Dendritic cell treated with granulocyte-macrophage colony-stimulating factor and Interleukin-4, amounts not matched to agents 40 ng/mL and 50 ng/mL, for 4 days (primary cell): ENCODE measurements around the gene GCSAM.
A peak's percentile ranks its signal among the peaks of the same experiment; 100 is the strongest.

Experiments
- H3K27ac Mint-ChIP-seq: one replicate; pipeline ENCODE4 v1.8.0; 2022; ENCODE audit warnings: mild to moderate bottlenecking, mixed read lengths
- H3K27me3 Mint-ChIP-seq: one replicate; pipeline ENCODE4 v1.8.0; 2022; ENCODE audit warnings: mild to moderate bottlenecking, mixed read lengths
- H3K36me3 Mint-ChIP-seq: one replicate; pipeline ENCODE4 v1.8.0; 2022; ENCODE audit warnings: low read depth, mixed read lengths
- H3K4me1 Mint-ChIP-seq: one replicate; pipeline ENCODE4 v1.8.0; 2022; ENCODE audit warnings: low read depth, mixed read lengths
- H3K4me3 Mint-ChIP-seq: one replicate; pipeline ENCODE4 v1.8.0; 2022; ENCODE audit warnings: mild to moderate bottlenecking, moderate library complexity, mixed read lengths
- H3K9me3 Mint-ChIP-seq: one replicate; pipeline ENCODE4 v1.8.0; 2022; ENCODE audit warnings: mixed read lengths
- intact Hi-C: fragments of 100-400 bp; cut with micrococcal nuclease; formaldehyde crosslinking; loops from one replicate; pipeline ENCODE4 v1.15.0; 2022

The GCSAM gene, protein sequence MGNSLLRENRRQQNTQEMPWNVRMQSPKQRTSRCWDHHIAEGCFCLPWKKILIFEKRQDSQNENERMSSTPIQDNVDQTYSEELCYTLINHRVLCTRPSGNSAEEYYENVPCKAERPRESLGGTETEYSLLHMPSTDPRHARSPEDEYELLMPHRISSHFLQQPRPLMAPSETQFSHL

DNA sequence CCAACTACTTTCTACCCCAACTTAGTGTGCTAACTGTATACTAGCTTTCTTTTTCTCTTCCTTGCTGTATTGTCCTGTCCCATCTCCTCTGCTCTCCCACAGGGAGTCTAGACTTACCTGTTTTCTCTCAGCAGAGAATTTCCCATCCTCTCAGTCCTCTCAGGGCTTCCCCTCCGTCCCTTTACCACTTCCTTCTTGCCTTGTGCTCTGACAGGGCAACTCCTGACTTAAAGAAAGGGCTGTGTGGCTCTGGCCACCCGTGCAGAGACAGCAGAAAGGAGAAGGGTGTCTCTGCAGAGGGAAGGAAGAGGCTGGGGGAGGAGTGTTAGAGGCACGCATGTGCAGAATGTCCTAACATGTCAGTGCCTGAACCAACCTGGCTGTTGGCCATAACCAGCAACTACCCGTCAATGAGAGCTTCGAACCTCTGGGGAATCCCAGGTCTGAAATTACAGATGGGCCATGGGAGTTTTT lies at the start of gene GCSAM:
TSS of gene GCSAM (minus strand) at position 274 of the 474 bp plus-strand sequence. CDS start at position 146, 128 bp downstream.
- H3K27me3 Mint-ChIP-seq: no peaks in the 10 kb centered on the region
- H3K36me3 Mint-ChIP-seq: no peaks in the 10 kb centered on the region
- H3K4me3 Mint-ChIP-seq: no peak within 1 kb of the TSS
- peaks cover 40% of the 10 kb centered on the region for H3K4me1 Mint-ChIP-seq
- H3K9me3 Mint-ChIP-seq: no peaks in the 10 kb centered on the region
- H3K27ac Mint-ChIP-seq: peak within 1 kb of the TSS; percentile 77
- intact Hi-C loops: no loop called here

DNA sequence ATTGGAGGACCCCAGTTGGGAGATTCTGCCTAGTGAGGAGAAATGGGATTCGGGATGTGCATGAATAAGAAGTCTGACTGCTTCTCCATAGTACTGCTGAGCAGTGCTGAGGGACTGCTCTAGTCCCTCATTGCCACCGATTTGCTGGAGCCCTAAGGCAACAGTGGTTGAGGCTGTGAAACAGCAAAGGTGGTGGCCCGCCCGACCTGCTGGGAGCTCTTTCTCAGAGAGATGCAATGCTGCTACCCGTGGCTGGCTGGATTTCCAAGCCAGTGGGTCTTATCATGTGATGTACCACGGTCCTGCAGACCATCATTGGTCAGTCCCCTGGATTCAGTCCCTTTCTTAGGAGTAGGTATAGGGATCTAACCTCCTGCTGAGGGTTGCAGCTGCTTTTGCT lies 42.6 kb upstream of the GCSAM start:
- no peaks in the 10 kb centered on the region for H3K36me3 Mint-ChIP-seq
- no peak overlapping the region for H3K4me3 Mint-ChIP-seq
- H3K27me3 Mint-ChIP-seq: no peaks in the 10 kb centered on the region
- H3K9me3 Mint-ChIP-seq: no peaks in the 10 kb centered on the region
- H3K27ac Mint-ChIP-seq: no peak overlapping the region
- no peaks in the 10 kb centered on the region for H3K4me1 Mint-ChIP-seq
- intact Hi-C loops: no loop called here

DNA sequence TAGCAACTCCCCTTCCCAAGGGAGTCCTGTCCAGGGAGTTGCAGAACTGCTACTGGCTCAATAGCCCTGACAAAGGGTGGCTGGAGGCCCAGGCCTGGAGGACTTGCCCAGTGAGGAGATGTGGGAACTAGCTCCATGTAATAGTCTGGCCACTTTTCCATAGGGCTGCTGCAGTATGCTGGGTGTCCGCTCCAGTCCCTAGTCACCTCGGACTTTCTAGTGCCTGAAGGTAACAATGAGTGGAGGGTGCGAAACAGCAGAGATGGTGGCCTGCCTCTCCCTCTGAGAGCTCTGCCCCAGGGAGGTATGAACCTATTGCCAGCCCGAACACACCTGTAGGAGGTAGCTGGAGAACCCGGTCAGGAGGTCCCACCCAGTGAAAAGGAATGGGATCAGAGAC lies 42.0 kb upstream of the GCSAM start:
- H3K27me3 Mint-ChIP-seq: no peaks in the 10 kb centered on the region
- no peak overlapping the region for H3K4me3 Mint-ChIP-seq
- H3K9me3 Mint-ChIP-seq: no peaks in the 10 kb centered on the region
- intact Hi-C loops: no loop called here
- no peaks in the 10 kb centered on the region for H3K4me1 Mint-ChIP-seq
- H3K27ac Mint-ChIP-seq: no peak overlapping the region
- H3K36me3 Mint-ChIP-seq: no peaks in the 10 kb centered on the region

DNA sequence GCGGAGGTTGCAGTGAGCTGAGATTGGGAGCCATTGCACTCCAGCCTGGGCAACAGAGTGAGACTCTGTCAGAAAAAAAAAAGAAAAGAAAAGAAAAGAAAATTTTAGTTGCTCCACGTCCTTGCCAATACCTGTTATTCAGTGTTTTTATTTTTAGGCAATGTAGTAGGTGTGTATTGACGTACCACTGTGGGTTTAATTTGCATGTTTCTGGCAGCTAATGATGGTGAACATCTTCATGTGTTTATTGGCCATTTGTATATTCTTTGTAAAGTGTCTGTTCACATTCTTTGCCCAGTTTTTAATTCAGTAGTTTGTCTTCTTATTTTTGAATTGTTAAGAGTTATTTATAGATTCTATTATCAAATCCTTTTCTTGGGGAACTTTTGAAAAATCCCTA lies 38.1 kb upstream of the GCSAM start:
- Mint-ChIP-seq H3K4me3 (no peak overlapping the region), H3K27me3 (no peaks in the 10 kb centered on the region), H3K9me3 (peaks cover 3% of the 10 kb centered on the region), H3K27ac (no peak overlapping the region), H3K4me1 (no peaks in the 10 kb centered on the region), H3K36me3 (no peaks in the 10 kb centered on the region)
- intact Hi-C loops: no loop called here

DNA sequence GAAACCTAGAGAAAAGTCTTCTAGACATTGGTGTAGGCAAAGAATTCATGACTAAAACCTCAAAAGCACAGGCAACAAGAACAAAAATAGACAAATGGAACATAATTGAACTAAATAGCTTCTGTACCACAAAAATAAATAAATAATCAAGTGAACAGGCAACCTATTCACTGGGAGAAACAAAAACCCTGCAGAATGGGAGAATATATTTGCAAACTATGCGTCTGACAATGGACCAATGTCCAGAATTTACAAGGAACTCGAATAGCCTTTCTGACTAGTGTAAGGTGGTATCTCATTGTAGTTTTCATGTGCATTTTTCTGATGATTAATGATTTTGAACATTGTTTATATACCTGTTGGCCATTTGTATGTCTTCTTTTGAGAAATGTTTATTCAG lies 37.0 kb upstream of the GCSAM start:
- intact Hi-C loops: no loop called here
- H3K27ac Mint-ChIP-seq: no peak overlapping the region
- no peaks in the 10 kb centered on the region for H3K36me3 Mint-ChIP-seq
- H3K4me1 Mint-ChIP-seq: no peaks in the 10 kb centered on the region
- H3K27me3 Mint-ChIP-seq: no peaks in the 10 kb centered on the region
- H3K4me3 Mint-ChIP-seq: no peak overlapping the region
- peaks cover 14% of the 10 kb centered on the region for H3K9me3 Mint-ChIP-seq

DNA sequence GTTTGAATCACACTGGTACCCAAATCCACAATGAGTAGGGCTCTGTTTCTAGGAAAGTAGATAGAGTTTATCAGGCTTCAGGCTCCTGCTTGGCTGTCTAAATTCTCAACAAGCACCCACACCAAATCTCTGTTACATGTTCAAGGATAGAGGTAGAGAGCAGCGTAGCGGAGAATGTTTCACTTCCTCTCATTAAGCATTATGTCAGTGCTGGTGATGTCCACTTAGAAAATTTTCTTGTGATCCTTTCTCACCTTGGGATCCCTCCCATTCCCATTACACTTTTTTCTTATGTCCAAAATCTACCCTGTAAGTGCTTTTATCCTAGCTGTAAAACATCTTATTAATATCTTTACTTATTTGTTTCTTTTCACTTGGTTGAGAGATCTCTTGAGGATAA lies 34.7 kb upstream of the GCSAM start:
- H3K27ac Mint-ChIP-seq: no peak overlapping the region
- no peak overlapping the region for H3K4me3 Mint-ChIP-seq
- peaks cover 23% of the 10 kb centered on the region for H3K9me3 Mint-ChIP-seq
- H3K27me3 Mint-ChIP-seq: no peaks in the 10 kb centered on the region
- intact Hi-C loops: no loop called here
- no peaks in the 10 kb centered on the region for H3K36me3 Mint-ChIP-seq
- H3K4me1 Mint-ChIP-seq: no peaks in the 10 kb centered on the region

DNA sequence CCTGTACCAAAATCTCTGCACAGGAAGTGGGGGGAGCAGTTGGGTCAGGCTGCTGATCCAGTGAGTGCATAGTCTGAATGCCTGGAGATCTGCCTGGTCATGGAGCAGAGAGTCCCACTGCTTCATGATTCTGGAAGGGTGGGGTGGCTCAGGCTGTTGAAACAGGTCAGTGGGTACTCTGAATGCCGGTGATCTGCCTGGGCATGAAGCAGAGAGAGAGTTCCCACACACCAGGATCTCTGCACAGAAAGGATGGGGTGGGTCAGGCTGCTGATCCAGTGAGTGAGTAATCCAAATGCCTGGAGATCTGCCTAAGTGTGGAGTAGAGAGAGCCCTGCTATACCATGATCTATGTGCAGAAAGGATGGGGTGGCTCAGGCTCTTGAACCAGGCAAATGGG lies 16.1 kb upstream of the GCSAM start:
- no peaks in the 10 kb centered on the region for H3K4me1 Mint-ChIP-seq
- H3K9me3 Mint-ChIP-seq: peaks cover 53% of the 10 kb centered on the region
- intact Hi-C loops: no loop called here
- H3K4me3 Mint-ChIP-seq: no peak overlapping the region
- no peaks in the 10 kb centered on the region for H3K27me3 Mint-ChIP-seq
- no peaks in the 10 kb centered on the region for H3K36me3 Mint-ChIP-seq
- H3K27ac Mint-ChIP-seq: no peak overlapping the region

DNA sequence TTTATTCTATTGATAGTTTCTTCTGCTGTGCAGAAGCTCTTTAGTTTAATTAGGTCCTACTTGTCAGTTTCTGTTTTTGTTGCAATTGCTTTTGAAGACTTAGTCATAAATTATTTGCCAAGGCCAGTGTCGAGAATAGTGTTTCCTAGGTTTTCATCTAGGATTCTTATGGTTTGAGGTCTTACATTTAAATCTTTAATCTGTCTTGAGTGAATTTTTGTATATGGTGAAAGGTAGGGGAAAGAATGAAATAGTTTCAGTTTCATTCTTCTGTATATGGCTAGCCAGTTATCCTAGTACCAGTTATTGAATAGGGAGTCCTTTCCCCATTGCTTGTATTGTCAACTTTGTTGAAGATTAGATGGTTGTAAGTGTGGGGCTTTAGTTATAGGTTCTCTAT lies 10.6 kb upstream of the GCSAM start:
- intact Hi-C loops: no loop called here
- Mint-ChIP-seq H3K4me1 (no peaks in the 10 kb centered on the region), H3K27me3 (no peaks in the 10 kb centered on the region), H3K27ac (no peak overlapping the region), H3K36me3 (no peaks in the 10 kb centered on the region), H3K4me3 (no peak overlapping the region), H3K9me3 (peaks cover 42% of the 10 kb centered on the region)

DNA sequence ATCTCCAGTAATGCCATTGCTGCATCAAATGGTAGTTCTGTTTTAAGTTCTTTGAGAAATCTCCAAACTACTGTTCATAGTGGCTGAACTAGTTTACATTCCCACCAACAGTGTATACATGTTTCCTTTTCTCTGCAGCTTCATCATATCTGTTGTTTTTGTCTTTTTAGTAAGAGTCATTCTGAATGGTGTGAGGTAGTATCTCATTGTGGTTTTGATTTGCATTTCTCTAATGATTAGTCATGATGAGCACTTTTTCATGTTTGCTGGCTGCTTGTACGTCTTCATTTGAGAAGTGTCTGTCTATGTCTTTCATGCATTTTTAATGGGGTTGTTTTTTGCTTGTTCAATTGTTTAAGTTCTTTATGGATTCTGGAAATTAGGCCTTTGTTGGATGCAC lies 10.2 kb upstream of the GCSAM start:
- H3K27me3 Mint-ChIP-seq: no peaks in the 10 kb centered on the region
- H3K36me3 Mint-ChIP-seq: no peaks in the 10 kb centered on the region
- H3K4me3 Mint-ChIP-seq: no peak overlapping the region
- H3K9me3 Mint-ChIP-seq: peaks cover 39% of the 10 kb centered on the region
- intact Hi-C loops: no loop called here
- no peak overlapping the region for H3K27ac Mint-ChIP-seq
- H3K4me1 Mint-ChIP-seq: no peaks in the 10 kb centered on the region

DNA sequence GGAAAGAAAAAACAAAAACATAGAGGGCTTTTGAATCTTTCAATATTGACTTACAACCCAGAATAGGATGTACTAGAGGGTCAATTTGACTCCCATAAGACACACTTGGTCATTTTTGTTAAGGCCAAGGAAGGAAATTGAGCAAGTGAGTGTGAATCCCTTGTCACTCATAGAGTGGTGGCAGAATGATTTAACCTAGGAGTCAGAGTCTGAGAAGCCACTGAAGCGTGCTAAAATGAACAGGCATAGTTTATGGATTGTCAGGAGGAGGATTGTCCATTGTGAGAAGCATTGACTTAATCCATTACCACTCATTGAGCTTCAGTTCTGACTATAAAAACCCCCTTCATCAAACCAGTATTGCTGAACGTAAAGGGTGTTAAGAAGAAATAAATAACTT lies 8.2 kb upstream of the GCSAM start:
- intact Hi-C loops: no loop called here
- no peak overlapping the region for H3K4me3 Mint-ChIP-seq

DNA sequence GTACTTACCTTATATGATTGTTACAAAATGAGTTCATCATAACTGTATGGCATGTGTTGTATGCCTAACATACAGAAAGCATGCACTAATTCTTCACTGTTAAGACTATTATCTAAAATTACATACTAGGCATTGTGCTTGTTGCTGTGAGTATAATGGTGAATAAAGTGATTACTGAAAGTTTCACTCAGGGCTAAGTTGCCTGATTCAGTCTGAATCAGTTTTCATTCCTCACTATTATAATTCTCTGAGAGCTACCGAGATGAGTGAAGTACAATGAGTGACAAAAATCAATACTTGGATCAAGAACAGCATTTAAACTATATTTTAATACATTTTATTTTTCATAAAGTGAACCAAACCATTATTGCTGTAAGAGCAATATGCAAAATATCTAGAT lies 7.5 kb upstream of the GCSAM start:
- H3K4me3 Mint-ChIP-seq: no peak overlapping the region
- no peaks in the 10 kb centered on the region for H3K36me3 Mint-ChIP-seq
- H3K27ac Mint-ChIP-seq: no peak overlapping the region
- peaks cover 12% of the 10 kb centered on the region for H3K9me3 Mint-ChIP-seq
- H3K4me1 Mint-ChIP-seq: peaks cover 16% of the 10 kb centered on the region
- H3K27me3 Mint-ChIP-seq: no peaks in the 10 kb centered on the region
- intact Hi-C loops: no loop called here

More for the DNA sequence above, 8.2 kb upstream of the GCSAM start:
- Mint-ChIP-seq H3K9me3 (peaks cover 19% of the 10 kb centered on the region), H3K27ac (no peak overlapping the region), H3K4me1 (peaks cover 16% of the 10 kb centered on the region), H3K36me3 (no peaks in the 10 kb centered on the region), H3K27me3 (no peaks in the 10 kb centered on the region)

DNA sequence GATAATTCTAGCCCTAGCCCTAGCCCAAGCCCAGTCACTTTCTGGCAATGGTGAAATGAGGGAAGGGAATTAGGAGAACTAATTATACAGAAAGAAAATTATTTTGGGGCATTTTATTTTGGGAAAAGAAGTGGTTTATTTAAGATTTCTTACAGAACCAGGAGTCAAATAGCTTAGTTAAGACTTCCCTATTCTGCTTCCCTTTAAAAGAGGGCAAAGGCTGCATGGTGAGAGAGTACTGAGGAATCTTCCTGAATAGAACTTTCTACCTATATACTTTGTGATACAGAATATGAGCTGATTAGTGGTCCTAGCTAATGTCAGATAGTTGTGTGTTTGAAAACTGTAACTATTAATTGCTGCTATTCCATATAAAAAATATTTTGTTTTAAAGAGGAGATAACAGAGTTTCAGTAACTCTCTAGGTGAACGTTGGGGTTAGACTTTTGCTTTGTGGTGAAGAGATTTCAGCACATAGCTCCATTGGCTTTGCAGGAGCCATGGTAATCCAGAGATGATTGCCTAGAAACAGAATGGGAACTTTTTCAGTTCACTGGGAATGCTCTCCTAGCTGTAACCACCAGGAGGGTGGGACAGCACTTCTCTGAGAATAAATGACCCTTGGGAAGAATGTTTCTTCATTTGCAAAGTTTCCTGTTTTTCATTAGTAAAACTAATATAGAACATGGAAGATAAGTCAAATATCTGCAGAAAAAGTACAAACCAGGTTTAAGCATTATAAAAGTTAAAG lies 5.3 kb upstream of the GCSAM start:
- Mint-ChIP-seq H3K4me1 (peaks cover 26% of the 10 kb centered on the region), H3K4me3 (no peak overlapping the region), H3K36me3 (no peaks in the 10 kb centered on the region), H3K27me3 (no peaks in the 10 kb centered on the region), H3K27ac (peak overlapping the region; percentile 32), H3K9me3 (no peaks in the 10 kb centered on the region)
- intact Hi-C loops: loop anchor here (5.0 kb wide), 2 partner anchors 379 to 394 kb away; no protein-coding TSS in a partner anchor

DNA sequence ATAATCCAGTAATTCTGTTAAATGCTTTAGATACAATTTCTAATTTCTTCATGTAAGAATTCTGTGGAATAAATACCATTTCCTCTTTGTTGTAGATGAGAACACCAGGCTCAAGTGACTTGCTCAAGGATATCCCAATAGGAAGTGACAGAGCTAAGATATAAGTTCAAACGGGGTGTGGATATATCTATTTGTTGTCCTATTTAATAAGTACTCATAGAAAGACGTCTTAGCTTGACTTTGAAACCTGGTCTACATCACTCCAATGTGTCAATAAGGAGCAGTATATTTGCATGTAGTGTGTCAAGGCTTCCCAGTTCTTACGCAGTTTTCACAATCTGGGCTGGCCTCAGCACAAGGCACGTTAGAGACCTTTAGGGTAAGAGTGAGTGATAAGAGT lies 4.7 kb upstream of the GCSAM start:
- no peak overlapping the region for H3K4me3 Mint-ChIP-seq

DNA sequence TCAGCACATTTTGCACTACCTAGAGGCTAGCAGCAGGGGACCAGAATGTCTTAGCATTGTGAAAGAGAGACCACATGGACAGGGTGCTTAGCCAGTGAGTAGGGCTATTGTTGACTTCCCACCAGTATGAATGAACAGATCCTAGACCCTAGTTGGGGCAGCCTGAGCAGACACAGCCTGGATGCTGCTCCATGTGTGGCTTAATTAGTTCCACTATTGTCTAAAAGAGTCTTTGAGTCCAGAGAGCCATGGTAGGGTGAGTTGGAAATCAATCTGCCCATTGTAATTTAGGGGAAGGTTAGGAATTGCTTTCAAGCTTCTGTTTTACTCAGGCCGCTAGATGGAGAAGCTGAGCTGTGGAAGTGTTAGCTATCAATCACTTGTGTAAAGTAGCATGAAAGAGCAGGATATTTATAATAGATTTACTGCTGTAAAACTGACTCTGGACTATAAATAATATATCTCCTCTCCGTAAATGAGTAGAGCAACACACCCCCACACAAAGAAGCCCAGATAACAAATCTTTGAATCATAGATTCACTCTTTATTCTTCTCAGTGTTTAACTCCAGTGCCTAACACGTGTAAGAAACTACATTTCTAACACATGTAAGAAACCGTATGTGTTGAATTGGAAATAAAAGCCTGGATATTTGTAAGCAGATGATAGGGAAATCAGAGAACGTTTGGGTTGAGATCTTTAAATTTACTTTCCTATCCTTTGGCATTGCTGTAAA lies 4.1 kb upstream of the GCSAM start:
- intact Hi-C loops: loop anchor here (5.0 kb wide), 2 partner anchors 380 to 395 kb away; no protein-coding TSS in a partner anchor
- Mint-ChIP-seq H3K4me1 (peaks cover 33% of the 10 kb centered on the region), H3K27ac (peak overlapping the region; percentile 43), H3K36me3 (no peaks in the 10 kb centered on the region), H3K9me3 (no peaks in the 10 kb centered on the region), H3K27me3 (no peaks in the 10 kb centered on the region), H3K4me3 (no peak overlapping the region)

More for the DNA sequence above, 4.7 kb upstream of the GCSAM start:
- Mint-ChIP-seq H3K9me3 (no peaks in the 10 kb centered on the region), H3K4me1 (peaks cover 31% of the 10 kb centered on the region), H3K27ac (peak overlapping the region; percentile 32), H3K27me3 (no peaks in the 10 kb centered on the region), H3K36me3 (no peaks in the 10 kb centered on the region)
- intact Hi-C loops: loop anchor here (5.0 kb wide), 2 partner anchors 380 to 395 kb away; no protein-coding TSS in a partner anchor
